ENCODE measurements around the gene PTPN5.
A peak's percentile ranks its signal among the peaks of the same experiment; 100 is the strongest.

Gene PTPN5

GRCh38 chr11:18773104-18773503, 18.5 kb downstream of the PTPN5 start:
- H3K4me3 ChIP-seq (replicated peaks; ENCODE audit: low read depth, low read length), result no peak overlapping the region
- TF ChIP-seq CTCF (IDR thresholded peaks at IDR 0.05; ENCODE audit: low read length, missing control alignments), result no peak
- no peak for DNase-seq (ENCODE audit: low read depth)

DNA sequence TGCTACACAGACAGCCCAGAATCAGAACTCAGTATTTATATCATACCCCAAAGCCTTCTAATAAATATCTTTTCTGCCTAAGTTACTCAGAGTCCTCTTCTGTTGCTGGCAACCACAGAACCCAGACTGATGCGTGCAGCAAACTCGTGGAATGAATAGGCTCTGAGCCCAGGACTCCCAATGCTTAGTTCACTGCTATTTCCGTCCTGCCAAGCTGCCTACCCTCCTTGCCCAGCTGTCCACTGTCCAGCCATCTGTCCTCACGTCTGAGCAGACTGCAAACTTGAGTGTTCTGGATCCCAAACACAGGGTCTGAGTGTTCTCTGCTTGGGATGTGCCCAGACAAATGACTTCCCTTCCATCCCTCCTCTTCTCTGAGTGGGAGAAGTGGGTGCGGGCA, 19.4 kb downstream of the PTPN5 start:
- no peak overlapping the region for H3K4me3 ChIP-seq (replicated peaks; ENCODE audit: low read depth, low read length)
- peak; percentile 27 for DNase-seq (ENCODE audit: low read depth)
- TF ChIP-seq CTCF (IDR thresholded peaks at IDR 0.05; ENCODE audit: low read length, missing control alignments), result no peak

DNA sequence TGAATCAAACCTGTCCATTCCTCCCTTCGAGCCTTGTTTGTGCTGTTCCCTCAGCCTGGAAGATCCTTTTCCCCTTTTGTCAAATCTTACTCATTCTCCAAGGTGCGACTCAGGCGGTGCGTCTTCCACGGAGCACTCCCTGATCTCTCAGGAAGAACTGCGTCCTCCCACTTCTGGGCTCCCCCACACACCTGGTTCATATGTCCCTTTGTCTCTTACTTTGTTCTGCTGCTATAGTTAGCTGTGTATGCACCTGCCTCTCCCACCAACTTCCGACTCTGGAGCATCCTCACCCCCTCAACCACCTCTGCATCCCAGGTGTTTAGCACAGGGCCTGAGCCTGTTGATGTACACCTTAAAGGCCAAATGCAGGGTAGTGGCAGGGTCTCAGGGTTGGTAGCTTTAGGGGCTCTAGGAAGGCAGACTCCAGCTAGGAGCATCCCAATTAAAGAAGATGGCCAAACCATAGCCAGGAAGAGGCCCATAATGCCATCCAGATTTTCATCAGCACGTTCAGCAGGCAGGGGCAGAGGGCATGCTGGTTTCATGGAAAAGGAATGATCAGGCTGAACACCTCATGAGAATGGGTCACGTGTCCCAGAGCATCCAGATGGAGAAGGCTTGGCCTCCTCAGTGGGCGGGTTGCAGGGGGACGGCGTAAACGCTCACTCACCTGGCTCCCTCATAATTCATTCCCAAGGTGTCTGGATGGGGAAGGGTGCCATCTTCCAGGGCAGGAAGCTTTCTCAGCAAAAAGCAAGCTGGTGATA, 20.1 kb downstream of the PTPN5 start:
- no peak for TF ChIP-seq CTCF (IDR thresholded peaks at IDR 0.05; ENCODE audit: low read length, missing control alignments)
- no peak overlapping the region for H3K4me3 ChIP-seq (replicated peaks; ENCODE audit: low read depth, low read length)
- DNase-seq (ENCODE audit: low read depth), result no peak

DNA sequence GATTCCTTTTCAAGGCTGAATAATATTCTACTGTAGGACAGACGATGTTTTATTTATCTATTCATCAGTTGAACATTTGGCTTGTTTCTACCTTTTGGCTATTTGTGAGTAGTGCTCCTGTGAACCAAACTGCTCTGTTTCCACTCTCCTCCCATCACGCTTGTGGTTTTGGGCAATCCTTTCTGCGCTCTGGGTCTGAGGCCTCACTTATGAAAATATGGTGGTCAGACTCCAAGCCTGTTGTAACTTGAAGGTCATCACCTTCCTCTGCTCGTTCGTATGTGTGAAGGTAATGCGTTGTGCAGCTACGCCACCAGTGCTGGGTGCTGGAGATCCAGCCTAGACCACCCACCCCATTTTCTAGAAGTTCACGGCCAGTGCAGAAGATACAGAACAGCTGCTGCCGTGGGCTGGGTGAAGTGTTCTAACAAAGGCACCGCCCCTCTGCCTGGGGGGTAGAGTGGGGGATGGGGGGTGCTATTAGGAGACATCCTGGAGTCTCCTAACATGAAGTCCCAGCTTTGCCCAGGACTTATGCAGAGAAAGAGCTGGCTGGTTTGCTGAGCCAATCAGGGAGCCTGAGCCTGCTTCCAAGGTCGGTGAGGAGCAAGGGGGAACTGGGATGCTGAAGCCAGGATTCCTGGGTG, 21.0 kb downstream of the PTPN5 start:
- TF ChIP-seq CTCF (IDR thresholded peaks at IDR 0.05; ENCODE audit: low read length, missing control alignments), result no peak

DNA sequence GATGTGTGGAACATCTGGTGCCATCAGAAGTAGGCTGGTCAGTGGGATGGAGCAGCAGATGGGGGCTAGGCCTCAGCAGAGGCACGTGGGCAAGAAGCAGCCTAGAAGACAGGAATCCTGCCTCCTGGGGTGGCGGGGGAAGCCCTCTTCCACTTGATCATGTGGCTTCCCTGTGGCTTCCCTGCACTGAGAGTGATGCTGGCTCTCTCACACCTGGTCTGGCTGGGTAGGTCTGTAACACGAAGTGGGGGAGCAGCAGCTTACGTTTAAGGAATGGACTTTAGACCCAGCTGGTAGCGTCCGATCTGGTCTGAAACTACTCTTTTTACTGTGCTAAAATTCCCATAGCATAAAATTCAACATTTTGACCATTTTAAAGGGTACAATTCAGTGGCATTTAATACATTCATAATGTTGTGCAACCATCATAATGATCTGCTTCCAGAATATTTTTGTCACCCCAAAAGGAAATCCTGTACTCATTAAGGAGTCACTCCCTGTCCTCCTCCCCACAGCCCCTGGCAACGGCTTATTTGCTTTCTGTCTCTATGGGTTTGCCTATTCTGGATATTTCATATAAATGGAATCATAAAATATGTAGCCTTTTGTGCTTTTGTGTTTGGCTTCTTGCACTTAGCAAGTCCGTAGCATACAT, 21.7 kb downstream of the PTPN5 start:
- no peak for DNase-seq (ENCODE audit: low read depth)
- no peak overlapping the region for H3K4me3 ChIP-seq (replicated peaks; ENCODE audit: low read depth, low read length)
- TF ChIP-seq CTCF (IDR thresholded peaks at IDR 0.05; ENCODE audit: low read length, missing control alignments), result no peak

More for the DNA sequence above, 21.0 kb downstream of the PTPN5 start:
- H3K4me3 ChIP-seq (replicated peaks; ENCODE audit: low read depth, low read length), result no peak overlapping the region
- no peak for DNase-seq (ENCODE audit: low read depth)

DNA sequence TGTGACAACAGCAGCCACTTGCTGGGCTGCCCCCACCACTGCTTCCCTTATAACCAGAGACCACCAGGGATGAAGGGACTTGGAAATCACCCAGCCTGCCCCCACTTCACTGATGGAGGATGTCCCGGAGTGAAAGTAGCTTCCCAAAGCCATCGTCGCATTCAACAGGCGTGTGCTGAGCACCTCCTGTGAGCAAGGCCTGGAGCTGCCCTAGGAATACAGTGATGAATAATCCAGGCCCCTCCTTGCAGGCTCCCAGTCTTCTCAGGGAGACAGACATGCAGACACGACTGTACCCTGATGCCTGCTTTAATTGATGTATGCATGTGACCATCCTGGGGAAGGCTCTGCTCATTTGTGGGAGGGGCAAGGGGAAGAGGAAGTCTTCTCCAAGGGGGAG, 22.6 kb downstream of the PTPN5 start:
- no peak for TF ChIP-seq CTCF (IDR thresholded peaks at IDR 0.05; ENCODE audit: low read length, missing control alignments)
- H3K4me3 ChIP-seq (replicated peaks; ENCODE audit: low read depth, low read length), result no peak overlapping the region
- DNase-seq (ENCODE audit: low read depth), result no peak

Measured in fibroblast of pulmonary artery (primary cell).